SK-N-SH (cell line): Measurements from ENCODE around the gene TFE3. TPM values are rescaled to one million over a fixed set of nuclear protein-coding genes. Genes with fewer than 3 reads are reported as not detected.

Source experiments
- CTCF ChIA-PET: fragments of 300-600, 350-600 bp; formaldehyde crosslinking; extraction: SDS; loops from one replicate; lab custom pipeline; 2021; lab: Yijun Ruan, JAX
- POLR2A ChIA-PET: fragments of 350-600 bp; sonication (Branson Sonifier 250); formaldehyde crosslinking; extraction: SDS; loops from one replicate; lab custom pipeline; 2020; ENCODE audit warnings: antibody characterized with exemption, inconsistent platforms; lab: Yijun Ruan, JAX
- DNase-seq: peaks from one replicate; pipeline ENCODE4 v3.0.0; 2012
- H2AFZ ChIP-seq: fragments of 200-600 bp; sonication (generic); 2 replicates; pipeline ENCODE4 v1.8.1; 2016; ENCODE audit warnings: antibody characterized with exemption, mild to moderate bottlenecking, low read depth
- H3F3A ChIP-seq: fragments of 200-600 bp; sonication (generic); replicated peaks from 2 replicates; pipeline ENCODE3; 2016; ENCODE audit warnings: antibody characterized with exemption, mild to moderate bottlenecking; ENCODE audit not compliant: insufficient read depth
- H3K27ac ChIP-seq, 2 experiments: fragments of 200-500 bp in 1 of 2; fragments of 200-600 bp in 1 of 2; sonication (Bioruptor generic) in 1 of 2; sonication (generic), shearing (Covaris generic) in 1 of 2; 2 replicates each; pipeline versions ENCODE4 v1.5.1 to v1.6.1; 2014 to 2016; ENCODE audit warnings: low read depth in 2 of 2, inconsistent platforms in 1 of 2, low read length in 1 of 2, mild to moderate bottlenecking in 1 of 2, mixed read lengths in 1 of 2
- H3K27me3 ChIP-seq: fragments of 200-600 bp; sonication (generic), shearing (Covaris generic); 2 replicates; pipeline ENCODE4 v1.6.1; 2016; ENCODE audit warnings: mixed run types; ENCODE audit not compliant: insufficient read depth
- H3K36me3 ChIP-seq, 2 experiments: fragments of 200-500 bp in 1 of 2; fragments of 200-600 bp in 1 of 2; sonication (Bioruptor generic) in 1 of 2; sonication (generic) in 1 of 2; replicated peaks in 1 of 2; 2 replicates each; pipeline versions ENCODE3 to v1.5.1; 2014 to 2016; ENCODE audit warnings: low read length in 1 of 2, mild to moderate bottlenecking in 1 of 2; ENCODE audit not compliant: insufficient read depth in 2 of 2, control insufficient read depth in 1 of 2
- H3K4me1 ChIP-seq, 2 experiments: fragments of 200-500 bp in 1 of 2; fragments of 200-600 bp in 1 of 2; sonication (Bioruptor generic) in 1 of 2; sonication (generic), shearing (Covaris generic) in 1 of 2; 2 replicates each; pipeline versions ENCODE4 v1.5.1 to v1.6.1; 2014 to 2016; ENCODE audit warnings: low read depth in 1 of 2, low read length in 1 of 2, mixed run types in 1 of 2; ENCODE audit not compliant: insufficient read depth in 2 of 2, control insufficient read depth in 1 of 2
- H3K4me2 ChIP-seq: fragments of 200-600 bp; sonication (generic), shearing (Covaris generic); 2 replicates; pipeline ENCODE4 v1.6.1; 2017; ENCODE audit warnings: mixed run types
- H3K4me3 ChIP-seq, 2 experiments: fragments of 200-500 bp in 1 of 2; fragments of 200-600 bp in 1 of 2; sonication (Bioruptor generic) in 1 of 2; sonication (generic), shearing (Covaris generic) in 1 of 2; 2 replicates each; pipeline versions ENCODE4 v1.5.1 to v1.8.1; 2014 to 2016; ENCODE audit warnings: low read depth in 2 of 2, inconsistent platforms in 1 of 2, low read length in 1 of 2, mild to moderate bottlenecking in 1 of 2, mixed read lengths in 1 of 2, moderate library complexity in 1 of 2
- H3K79me2 ChIP-seq: fragments of 200-600 bp; sonication (generic); 2 replicates; pipeline ENCODE4 v1.8.1; 2017; ENCODE audit warnings: mild to moderate bottlenecking; ENCODE audit not compliant: insufficient read depth
- H3K9ac ChIP-seq: fragments of 200-600 bp; sonication (generic); 2 replicates; pipeline ENCODE4 v1.6.1; 2017; ENCODE audit warnings: mixed run types
- H3K9me2 ChIP-seq: fragments of 200-600 bp; sonication (generic); 2 replicates; pipeline ENCODE4 v1.6.1; 2017; ENCODE audit warnings: mixed run types
- H3K9me3 ChIP-seq: fragments of 200-600 bp; sonication (generic); 2 replicates; pipeline ENCODE4 v1.6.1; 2017; ENCODE audit warnings: mixed run types, mild to moderate bottlenecking, moderate library complexity
- H4K20me1 ChIP-seq: fragments of 200-600 bp; sonication (generic); 2 replicates; pipeline ENCODE4 v1.6.1; 2017; ENCODE audit warnings: mild to moderate bottlenecking, mixed run types; ENCODE audit not compliant: insufficient read depth
- CHD2 ChIP-seq: fragments of 150-350 bp; IDR thresholded peaks from 2 replicates; pipeline ENCODE4 v1.6.1; 2018; ENCODE audit warnings: low read length; ENCODE audit not compliant: partially characterized antibody
- CTCF ChIP-seq: fragments of 200-600 bp; sonication (generic); IDR thresholded peaks from 2 replicates; pipeline ENCODE4 v1.6.1; 2017; ENCODE audit warnings: antibody characterized with exemption, mild to moderate bottlenecking, moderate library complexity
- EP300 ChIP-seq, 2 experiments: IDR thresholded peaks; 2 replicates each; pipeline versions ENCODE4 v1.4.0 to v1.6.1; 2012; ENCODE audit warnings: borderline replicate concordance in 1 of 2, low read depth in 1 of 2, low read length in 1 of 2
- EZH2phosphoT487 ChIP-seq: fragments of 200-600 bp; sonication (generic); IDR thresholded peaks from 2 replicates; pipeline ENCODE4 v1.6.1; 2017; ENCODE audit warnings: low read depth, mixed run types, mild to moderate bottlenecking, antibody characterized with exemption, moderate library complexity, borderline replicate concordance
- FOSL2 ChIP-seq: IDR thresholded peaks from 2 replicates; pipeline ENCODE4 v1.4.0; 2012; ENCODE audit warnings: low read depth, mild to moderate bottlenecking, moderate library complexity, borderline replicate concordance
- FOXJ3 ChIP-seq: sonication (generic); formaldehyde crosslinking; IDR thresholded peaks from 2 replicates; pipeline ENCODE4 v1.5.1; 2020; ENCODE audit warnings: mild to moderate bottlenecking, missing genetic modification reagents
- GABPA ChIP-seq: IDR thresholded peaks from 2 replicates; pipeline ENCODE4 v1.4.0; 2012; ENCODE audit warnings: low read depth, mild to moderate bottlenecking
- GATA2 ChIP-seq: sonication (generic); formaldehyde crosslinking; IDR thresholded peaks from 2 replicates; pipeline ENCODE4 v1.5.0; 2020; ENCODE audit warnings: mild to moderate bottlenecking, missing genetic modification reagents
- IRF3 ChIP-seq: fragments of 150-350 bp; IDR thresholded peaks from 2 replicates; pipeline ENCODE4 v1.6.1; 2016; ENCODE audit warnings: mild to moderate bottlenecking, low read depth, low read length
- JUND ChIP-seq: IDR thresholded peaks from 2 replicates; pipeline ENCODE4 v1.4.0; 2012
- MXI1 ChIP-seq: IDR thresholded peaks from 2 replicates; pipeline ENCODE4 v1.6.1; 2012; ENCODE audit warnings: mild to moderate bottlenecking, low read depth, low read length, improper control_type of control experiment
- NRF1 ChIP-seq: IDR thresholded peaks from 2 replicates; pipeline ENCODE4 v1.6.1; 2012; ENCODE audit warnings: low read depth, mild to moderate bottlenecking, low read length
- PBX3 ChIP-seq: IDR thresholded peaks from 2 replicates; pipeline ENCODE4; 2012
- POLR2AphosphoS5 ChIP-seq: IDR thresholded peaks from 2 replicates; pipeline ENCODE4 v1.6.1; 2012; ENCODE audit warnings: low read depth, low read length
- RAD21 ChIP-seq: IDR thresholded peaks from 2 replicates; pipeline ENCODE4 v1.6.1; 2012; ENCODE audit warnings: mild to moderate bottlenecking, low read length
- RCOR1 ChIP-seq: fragments of 150-350 bp; IDR thresholded peaks from 2 replicates; pipeline ENCODE4 v1.6.1; 2017; ENCODE audit warnings: antibody characterized with exemption, low read length
- RFX5 ChIP-seq: IDR thresholded peaks from 2 replicates; pipeline ENCODE4 v1.6.1; 2012; ENCODE audit warnings: mild to moderate bottlenecking, improper control_type of control experiment, low read length
- SIN3A ChIP-seq: IDR thresholded peaks from 2 replicates; pipeline ENCODE4 v1.6.1; 2012; ENCODE audit warnings: low read depth, mild to moderate bottlenecking, low read length, moderate library complexity, borderline replicate concordance
- TAF1 ChIP-seq: IDR thresholded peaks from 2 replicates; pipeline ENCODE4 v1.6.1; 2012; ENCODE audit warnings: low read depth, mild to moderate bottlenecking, low read length, moderate library complexity, borderline replicate concordance
- TCF12 ChIP-seq: IDR thresholded peaks from 2 replicates; pipeline ENCODE4 v1.4.0; 2012
- YY1 ChIP-seq: IDR thresholded peaks from 2 replicates; pipeline ENCODE4 v1.4.0; 2012; ENCODE audit warnings: low read depth, mild to moderate bottlenecking
- WGBS: methylation state at CpG from one replicate; pipeline ENCODE4 v1.1.6; 2017; ENCODE audit warnings: low lambda C conversion rate; 5-methylcytosine and 5-hydroxymethylcytosine counted together
- polyA plus RNA-seq, 3 experiments: library from polyadenylated mRNA; depleted of rRNA; stranded (reverse); fragments of >200 nt; gene quantifications; 2 replicates each; pipeline ENCODE4 v1.2.3, GENCODE V29; 2012

Gene TFE3
- polyA plus RNA-seq, 1 of the 3 experiments (the other 2 are of a cell fraction): 14.0 TPM

GRCh38 chrX:49003696-49004095, 39.5 kb downstream of the TFE3 start:
- WGBS: 66% methylated on average over 5 of the region's 5 CpGs
- H2AFZ ChIP-seq: peak overlapping the region; percentile 98; the same call in 1 of the 2 replicates
- H3K36me3 ChIP-seq: peaks cover 1 to 7% of the 10 kb centered on the region in 2 experiments
- peaks cover 17% of the 10 kb centered on the region; the same call in 1 of the 2 replicates for H3K79me2 ChIP-seq
- H3K4me3 ChIP-seq: no peak overlapping the region
- no peak for DNase-seq
- no peaks in the 10 kb centered on the region; the same call in 1 of the 2 replicates for H3K27me3 ChIP-seq
- H3K9me2 ChIP-seq: no peaks in the 10 kb centered on the region
- no peak overlapping the region for H3K9ac ChIP-seq
- H3K9me3 ChIP-seq: no peaks in the 10 kb centered on the region
- H3K4me2 ChIP-seq: no peak overlapping the region
- H3K27ac ChIP-seq: no peak overlapping the region
- peaks cover 5% of the 10 kb centered on the region for H3F3A ChIP-seq
- ChIA-PET POLR2A (no interaction called here), CTCF (interaction anchor here (1.0 to 1.7 kb wide), 2 partner anchors 12 to 32 kb away, joined by 3 to 4 read pairs; partner anchors contain the start of gene KCND1)
- no peak for TF ChIP-seq EZH2phosphoT487
- no peak for TF ChIP-seq EP300 (IDR thresholded peaks at IDR 0.05; ENCODE audit: borderline replicate concordance in 1 of 2, low read depth in 1 of 2, low read length in 1 of 2)
- no peaks in the 10 kb centered on the region for H4K20me1 ChIP-seq
- peaks cover 0 to 8% of the 10 kb centered on the region in 2 experiments; a peak in 2 of 4 replicates for H3K4me1 ChIP-seq

- H3K4me2 ChIP-seq: peak within 1 kb of the TSS; percentile 83
- peaks cover 5% of the 10 kb centered on the region for H3F3A ChIP-seq
- ChIA-PET CTCF (interaction anchor here (0.6 to 1.7 kb wide), 3 partner anchors 11 to 320 kb away, joined by 3 to 10 read pairs (median 4); partner anchors contain the start of gene KCND1), POLR2A (interaction anchor here (0.6 to 1.2 kb wide), 8 partner anchors 11 to 1459 kb away, joined by 3 to 5 read pairs (median 4); partner anchors contain the start of genes PQBP1, TFE3 and TIMM17B)
- no peaks in the 10 kb centered on the region for H3K9me3 ChIP-seq
- peak within 1 kb of the TSS; percentile 90 for H3K9ac ChIP-seq
- H3K27me3 ChIP-seq: no peaks in the 10 kb centered on the region; the same call in 1 of the 2 replicates
- WGBS: 1% methylated on average over 38 of the region's 38 CpGs
- H3K4me1 ChIP-seq: peaks cover 0 to 8% of the 10 kb centered on the region in 2 experiments; a peak in 2 of 4 replicates
- H3K4me3 ChIP-seq: peak within 1 kb of the TSS; percentile 75 to 80
- H3K36me3 ChIP-seq: peaks cover 13 to 19% of the 10 kb centered on the region in 2 experiments
- H3K27ac ChIP-seq: peak within 1 kb of the TSS; percentile 84 to 90
- peaks cover 17% of the 10 kb centered on the region; the same call in 1 of the 2 replicates for H3K79me2 ChIP-seq
- DNase-seq: peak; percentile 90
- no peaks in the 10 kb centered on the region for H4K20me1 ChIP-seq
- H2AFZ ChIP-seq: peak within 1 kb of the TSS; percentile 98
- H3K9me2 ChIP-seq: no peaks in the 10 kb centered on the region
- no peak for TF ChIP-seq CTCF
- peak; percentile 8; the same call in 1 of the 2 replicates for TF ChIP-seq JUND
- TF ChIP-seq PBX3: peak; percentile 42; the same call in 1 of the 2 replicates
- no peak for TF ChIP-seq CHD2
- no peak for TF ChIP-seq RCOR1
- TF ChIP-seq SIN3A: no peak
- TF ChIP-seq RAD21: no peak
- peak; percentile 81 for TF ChIP-seq NRF1
- TF ChIP-seq TAF1: peak; percentile 99
- TF ChIP-seq FOXJ3: no peak
- TF ChIP-seq IRF3: no peak
- no peak; the same call in 1 of the 2 replicates for TF ChIP-seq GABPA
- TF ChIP-seq MXI1: peak; percentile 34; the same call in 1 of the 2 replicates
- no peak for TF ChIP-seq FOSL2
- TF ChIP-seq YY1: peak; percentile 92
- peak; percentile 78 for TF ChIP-seq POLR2AphosphoS5
- peak in 1 of 2 experiments; percentile 28; a peak in 1 of 4 replicates for TF ChIP-seq EP300 (IDR thresholded peaks at IDR 0.05; ENCODE audit: borderline replicate concordance in 1 of 2, low read depth in 1 of 2, low read length in 1 of 2)
- no peak for TF ChIP-seq GATA2 (CRISPR knock-in tag)
- TF ChIP-seq RFX5: no peak
- TF ChIP-seq TCF12: peak; percentile 16; the same call in 1 of the 2 replicates
Measured at GRCh38 chrX:49002091-49002935, 40.8 kb downstream of the TFE3 start, which contains the start of gene GRIPAP1. Gene GRIPAP1, minus strand, starts transcription at chrX:49002264. Its CDS starts 35 bp downstream, at chrX:49002229.
